ENCODE measurements around the gene SHC2. TPM values are rescaled to one million over a fixed set of nuclear protein-coding genes. Genes with fewer than 3 reads are reported as not detected.

Gene SHC2
- total and polyA plus RNA-seq, 2 of the 8 experiments (the other 6 are each of a cell fraction or from before 2014, with no cell fraction given) = 4.4 to 7.3 TPM

GRCh38 chr19:401866-402511 is 58.8 kb downstream of the SHC2 start (continued):
- TF ChIP-seq RBBP5 (IDR thresholded peaks at IDR 0.05; ENCODE audit: borderline replicate concordance, low read depth, low read length) = no peak
- TF ChIP-seq CBX8 (IDR thresholded peaks at IDR 0.05; ENCODE audit: borderline replicate concordance, low read depth, low read length) = no peak
- TF ChIP-seq SAP30 (IDR thresholded peaks at IDR 0.05; ENCODE audit: insufficient read depth, insufficient replicate concordance, low read length) = no peak
- no peak for TF ChIP-seq MAX (IDR thresholded peaks at IDR 0.05)
- TF ChIP-seq CTBP2 (IDR thresholded peaks at IDR 0.05; ENCODE audit: borderline replicate concordance, insufficient read depth, insufficient read length, low read length) = no peak
- no peak for TF ChIP-seq E2F6 (IDR thresholded peaks at IDR 0.05)
- no peak for TF ChIP-seq KDM5A (IDR thresholded peaks at IDR 0.05; ENCODE audit: low read length)

Data from H1 (cell line).